Lung (tissue), 12 donors: ENCODE results near the gene RPUSD3. TPM values are rescaled to one million over a fixed set of nuclear protein-coding genes. Genes with fewer than 3 reads are reported as not detected.

Experiments used
- ATAC-seq: fragments of 200-7000 bp; cut with Tn5 transposase; one replicate; pipeline ENCODE4 v1.9.1; 2020; ENCODE audit warnings: moderate number of reproducible peaks; ENCODE audit not compliant: insufficient read depth, low FRiP score
- DNase-seq, 3 donors: peaks; one replicate each; pipeline ENCODE4 v3.0.0-alpha.2; 2013 to 2017
- H3K27ac ChIP-seq, 2 donors: one replicate each; pipeline ENCODE4 v1.5.1; 2013; ENCODE audit warnings: mild to moderate bottlenecking in 2 of 2, moderate library complexity in 2 of 2, control low read depth in 1 of 2, inconsistent platforms in 1 of 2, low read depth in 1 of 2, low read length in 1 of 2
- H3K27me3 ChIP-seq, 3 donors: one replicate each; pipeline ENCODE4 v1.5.1; 2013; ENCODE audit warnings: low read length in 2 of 3; ENCODE audit not compliant: control insufficient read depth in 3 of 3, insufficient read depth in 3 of 3
- H3K36me3 ChIP-seq, 4 donors: one replicate each; pipeline ENCODE4 v1.5.1; 2013; ENCODE audit warnings: low read length in 4 of 4, mild to moderate bottlenecking in 1 of 4, moderate library complexity in 1 of 4; ENCODE audit not compliant: control insufficient read depth in 4 of 4, insufficient read depth in 4 of 4
- H3K4me1 ChIP-seq, 5 donors: one replicate each; pipeline ENCODE4 v1.5.1; 2013; ENCODE audit warnings: low read length in 5 of 5, mild to moderate bottlenecking in 2 of 5, moderate library complexity in 1 of 5; ENCODE audit not compliant: control insufficient read depth in 5 of 5, insufficient read depth in 5 of 5
- H3K4me3 ChIP-seq: one replicate; pipeline ENCODE4 v1.5.1; 2013; ENCODE audit warnings: mild to moderate bottlenecking, control low read depth, moderate library complexity
- H3K9ac ChIP-seq, 2 donors: one replicate each; pipeline ENCODE4 v1.5.1; 2013; ENCODE audit warnings: low read length in 2 of 2, control low read depth in 1 of 2; ENCODE audit not compliant: insufficient read depth in 1 of 2
- H3K9me3 ChIP-seq, 4 donors: one replicate each; pipeline ENCODE4 v1.5.1; 2013; ENCODE audit warnings: low read length in 3 of 4, mild to moderate bottlenecking in 1 of 4, moderate library complexity in 1 of 4; ENCODE audit not compliant: control insufficient read depth in 4 of 4, insufficient read depth in 3 of 4
- WGBS, 2 donors: extraction: QIAGEN DNeasy Blood & Tissue Kit; methylation state at CpG; one replicate each; pipeline ENCODE4 v1.1.7; 2013; 5-methylcytosine and 5-hydroxymethylcytosine counted together
- polyA plus RNA-seq, 2 donors: library from polyadenylated mRNA; stranded (reverse); fragments of 200-250 nt; gene quantifications; one replicate each; pipeline ENCODE4 v1.2.1, GENCODE V29; 2013
- total RNA-seq, 2 donors: library from RNA; depleted of rRNA in 1 of 2; stranded (reverse); fragments of >200 nt in 1 of 2; gene quantifications; one replicate each; pipeline ENCODE4 v1.2.1, GENCODE V29; 2014 to 2021
- TF ChIP-seq, protein P1 (sequence below): IDR thresholded peaks from 2 replicates; pipeline ENCODE4 v1.5.1; 2012; ENCODE audit warnings: mild to moderate bottlenecking; ENCODE audit errors: control extremely low read depth, extremely low read depth
- donor health status: control.
- donor health status: control.
- donor health status: Bipolar disorder and iron deficiency.
- donor health status: healthy.
- donor health status: DM: yes; HTN: yes; CAD: no.

Gene RPUSD3
- total and polyA plus RNA-seq, 4 donors, result 16.3 to 34.9 (median 26.3) TPM

DNA sequence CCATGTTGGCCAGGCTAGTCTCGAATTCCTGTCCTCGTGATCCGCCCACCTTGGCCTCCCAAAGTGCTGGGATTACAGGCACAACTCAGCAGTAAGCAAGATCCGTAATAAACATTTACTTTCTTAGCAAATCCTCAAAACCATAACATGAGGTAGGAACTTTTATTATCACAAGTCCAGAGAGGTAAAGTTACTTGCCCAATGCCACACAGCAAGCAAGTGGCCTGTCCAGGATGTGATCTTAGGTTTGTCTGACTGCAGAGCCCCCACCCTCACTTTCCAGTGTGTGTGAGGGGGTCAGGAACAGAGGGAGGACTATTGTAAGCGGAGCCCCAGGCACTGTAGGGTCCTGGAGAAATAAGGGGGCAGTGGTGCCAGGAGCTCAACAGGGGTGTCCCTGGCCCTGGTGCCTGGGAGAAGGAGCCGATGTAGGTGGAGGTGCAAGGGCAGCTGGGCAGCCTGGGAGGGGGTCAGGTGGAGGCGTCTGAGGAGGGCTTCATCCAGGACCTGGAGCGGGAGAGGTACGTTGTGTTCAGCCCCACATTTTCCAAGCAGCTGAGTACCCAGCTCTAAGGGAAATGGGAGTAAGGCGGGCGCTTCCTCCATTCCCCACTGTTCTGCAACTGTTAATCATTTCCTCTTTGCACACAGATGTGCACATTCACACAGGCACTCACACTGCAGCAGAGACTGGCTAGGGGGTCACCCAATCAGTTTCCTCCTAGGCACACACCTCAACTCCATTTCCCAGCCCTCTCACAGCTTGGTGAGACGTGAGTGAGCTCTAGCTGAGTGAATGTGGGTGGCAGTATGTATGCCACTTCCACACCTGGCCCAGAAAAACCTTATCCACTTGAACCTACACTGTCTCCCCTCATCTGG lies 5.9 kb downstream of the RPUSD3 start:
- H3K36me3 ChIP-seq, result peaks cover 7 to 49% (median 37%) of the 10 kb centered on the region in 4 donors
- 60 to 76% methylated on average over 12 of the region's 12 CpGs for WGBS, 2 donors
- no peak for ATAC-seq
- H3K27me3 ChIP-seq, result no peaks in the 10 kb centered on the region
- H3K4me3 ChIP-seq, result no peak overlapping the region
- TF ChIP-seq, protein P1, sequence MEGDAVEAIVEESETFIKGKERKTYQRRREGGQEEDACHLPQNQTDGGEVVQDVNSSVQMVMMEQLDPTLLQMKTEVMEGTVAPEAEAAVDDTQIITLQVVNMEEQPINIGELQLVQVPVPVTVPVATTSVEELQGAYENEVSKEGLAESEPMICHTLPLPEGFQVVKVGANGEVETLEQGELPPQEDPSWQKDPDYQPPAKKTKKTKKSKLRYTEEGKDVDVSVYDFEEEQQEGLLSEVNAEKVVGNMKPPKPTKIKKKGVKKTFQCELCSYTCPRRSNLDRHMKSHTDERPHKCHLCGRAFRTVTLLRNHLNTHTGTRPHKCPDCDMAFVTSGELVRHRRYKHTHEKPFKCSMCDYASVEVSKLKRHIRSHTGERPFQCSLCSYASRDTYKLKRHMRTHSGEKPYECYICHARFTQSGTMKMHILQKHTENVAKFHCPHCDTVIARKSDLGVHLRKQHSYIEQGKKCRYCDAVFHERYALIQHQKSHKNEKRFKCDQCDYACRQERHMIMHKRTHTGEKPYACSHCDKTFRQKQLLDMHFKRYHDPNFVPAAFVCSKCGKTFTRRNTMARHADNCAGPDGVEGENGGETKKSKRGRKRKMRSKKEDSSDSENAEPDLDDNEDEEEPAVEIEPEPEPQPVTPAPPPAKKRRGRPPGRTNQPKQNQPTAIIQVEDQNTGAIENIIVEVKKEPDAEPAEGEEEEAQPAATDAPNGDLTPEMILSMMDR, result no peak
- H3K4me1 ChIP-seq, result peaks cover 0 to 4% (median 0%) of the 10 kb centered on the region in 5 donors
- no peak overlapping the region for H3K27ac ChIP-seq
- no peak overlapping the region for H3K9ac ChIP-seq
- no peak for DNase-seq
- H3K9me3 ChIP-seq, result no peaks in the 10 kb centered on the region

DNA sequence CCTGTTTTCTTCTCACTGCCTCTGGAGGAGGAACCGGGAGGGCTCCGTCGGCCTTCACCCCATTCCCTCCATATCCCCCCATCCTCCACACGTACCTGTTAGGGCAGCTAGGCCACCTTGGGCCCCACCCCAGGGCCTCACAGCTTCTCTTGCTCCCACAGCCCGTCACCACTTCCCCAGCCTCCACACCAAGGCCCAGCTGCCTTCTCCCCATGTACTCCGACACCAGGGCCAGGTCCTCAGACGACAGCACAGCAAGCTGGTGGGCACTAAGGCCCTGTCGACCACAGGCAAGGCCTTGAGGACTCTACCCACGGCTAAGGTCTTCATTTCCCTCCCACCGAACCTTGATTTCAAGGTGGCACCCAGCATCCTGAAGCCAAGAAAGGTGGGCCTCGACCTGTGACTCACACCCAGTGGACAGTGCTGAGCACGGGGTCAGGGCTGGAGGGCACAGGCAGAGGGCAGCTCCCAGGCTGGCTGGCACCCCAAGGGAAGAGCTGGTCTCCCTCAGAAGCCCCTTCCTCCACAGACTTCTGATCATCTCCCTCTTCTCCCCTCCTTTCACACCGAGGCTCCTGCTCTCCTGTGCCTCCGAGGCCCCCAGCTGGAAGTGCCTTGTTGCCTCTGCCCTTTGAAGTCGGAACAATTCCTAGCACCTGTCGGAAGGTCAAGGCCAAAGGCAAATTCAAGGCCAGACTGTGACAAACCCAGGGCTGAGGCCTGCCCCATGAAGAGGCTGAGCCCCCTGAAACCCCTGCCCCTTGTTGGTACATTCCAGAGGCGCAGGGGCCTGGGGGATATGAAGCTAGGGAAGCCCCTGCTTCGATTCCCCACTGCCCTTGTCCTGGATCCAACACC lies 9.1 kb downstream of the RPUSD3 start:
- WGBS, 2 donors, result 88 to 89% methylated on average over 18 of the region's 18 CpGs
- H3K4me3 ChIP-seq, result no peak overlapping the region
- no peak for DNase-seq
- H3K9me3 ChIP-seq, result no peaks in the 10 kb centered on the region
- no peaks in the 10 kb centered on the region for H3K4me1 ChIP-seq
- TF ChIP-seq, protein P1, result no peak
- H3K27ac ChIP-seq, result no peak overlapping the region
- H3K36me3 ChIP-seq, result peaks cover 0 to 39% (median 32%) of the 10 kb centered on the region in 4 donors
- ATAC-seq, result no peak
- no peak overlapping the region for H3K9ac ChIP-seq
- H3K27me3 ChIP-seq, result no peaks in the 10 kb centered on the region

DNA sequence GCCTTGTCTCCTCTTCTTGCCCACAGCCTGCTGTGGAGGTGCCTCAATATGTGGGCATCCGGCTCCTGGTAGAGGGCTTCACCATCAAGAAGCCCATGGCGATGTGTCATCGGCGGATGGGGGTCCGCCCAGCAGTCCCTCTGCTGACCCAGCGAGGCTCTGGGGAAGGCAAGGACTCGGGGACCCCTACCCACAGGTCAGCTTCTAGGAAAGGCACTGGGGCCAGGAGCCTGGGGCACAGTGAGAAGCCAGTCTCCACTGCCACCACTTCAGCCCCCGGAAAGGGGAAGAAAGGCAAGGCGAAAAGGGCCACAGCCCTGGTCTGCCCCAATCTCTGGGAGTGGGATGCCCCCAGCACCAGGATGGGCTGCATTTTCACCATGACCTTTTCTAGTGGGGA lies 10.7 kb downstream of the RPUSD3 start:
- Histone ChIP-seq H3K4me3 (no peak overlapping the region), H3K4me1 (no peaks in the 10 kb centered on the region), H3K9me3 (no peaks in the 10 kb centered on the region), H3K36me3 (peaks cover 3 to 40% (median 37%) of the 10 kb centered on the region in 4 donors), H3K9ac (no peak overlapping the region), H3K27ac (no peak overlapping the region), H3K27me3 (no peaks in the 10 kb centered on the region)
- DNase-seq, result no peak
- ATAC-seq, result no peak
- WGBS, 2 donors, result 94 to 95% methylated on average over 9 of the region's 9 CpGs
- TF ChIP-seq, protein P1, result no peak
